T-helper 2 cell treated with Interferon-gamma antibody and Interleukin-4, amounts not matched to agents 5 μg/mL and 100 μg/mL, for 36 hours (primary cell): ENCODE data around the gene LMF2.

Experiments used
- DNase-seq: peaks from one replicate; pipeline ENCODE4 v3.0.0; 2021; ENCODE audit warnings: low spot score
- H3K27ac Mint-ChIP-seq: one replicate; pipeline ENCODE4 v1.8.0; 2021; ENCODE audit warnings: mild to moderate bottlenecking, mixed read lengths
- H3K27me3 Mint-ChIP-seq: one replicate; pipeline ENCODE4 v1.8.0; 2021; ENCODE audit warnings: low read depth, mixed read lengths
- H3K36me3 Mint-ChIP-seq: one replicate; pipeline ENCODE4 v1.8.0; 2021; ENCODE audit warnings: low read depth, mixed read lengths
- H3K4me1 Mint-ChIP-seq: one replicate; pipeline ENCODE4 v1.8.0; 2021; ENCODE audit warnings: low read depth, mixed read lengths
- H3K4me3 Mint-ChIP-seq: one replicate; pipeline ENCODE4 v1.8.0; 2022; ENCODE audit warnings: mild to moderate bottlenecking, moderate library complexity, mixed read lengths
- H3K9me3 Mint-ChIP-seq: one replicate; pipeline ENCODE4 v1.8.0; 2021; ENCODE audit warnings: mixed read lengths

Gene LMF2

DNA sequence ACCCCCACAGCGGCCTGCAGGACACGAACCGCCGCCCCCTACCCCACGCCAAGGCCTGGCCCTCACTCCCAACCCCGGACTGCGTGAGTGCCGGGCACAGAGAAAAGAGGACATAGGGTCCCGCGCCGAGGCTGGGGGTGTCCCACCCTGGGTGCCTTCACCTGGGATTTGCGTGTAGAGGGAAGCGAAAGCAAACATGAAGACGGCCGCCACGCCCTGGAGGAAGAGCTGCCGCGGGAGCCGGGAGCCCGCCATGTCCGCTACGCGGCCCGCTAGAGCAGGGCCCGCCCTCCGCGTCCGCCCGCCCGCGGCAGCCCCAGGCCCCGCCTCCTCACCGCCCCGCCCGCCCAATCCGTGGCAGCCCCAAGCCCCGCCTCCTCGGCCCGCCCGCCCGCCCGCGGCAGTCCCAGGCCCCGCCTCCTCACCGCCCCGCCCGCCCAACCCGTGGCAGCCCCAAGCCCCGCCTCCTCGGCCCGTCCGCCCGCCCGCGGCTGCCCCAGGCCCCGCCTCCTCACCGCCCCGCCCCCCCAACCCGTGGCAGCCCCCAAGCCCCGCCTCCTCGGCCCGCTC, at the start of gene LMF2:
LMF2 (minus strand) TSS at position 282 of the 570 bp plus-strand sequence; CDS start at position 255, 27 bp downstream.
- peak within 1 kb of the TSS; percentile 96 for H3K27ac Mint-ChIP-seq
- H3K4me3 Mint-ChIP-seq, result peak within 1 kb of the TSS; percentile 99
- H3K4me1 Mint-ChIP-seq, result peaks cover 10% of the 10 kb centered on the region
- peak; percentile 89 for DNase-seq
- H3K27me3 Mint-ChIP-seq, result no peaks in the 10 kb centered on the region
- H3K36me3 Mint-ChIP-seq, result peaks cover 16% of the 10 kb centered on the region
- H3K9me3 Mint-ChIP-seq, result no peaks in the 10 kb centered on the region

- H3K36me3 Mint-ChIP-seq, result no peaks in the 10 kb centered on the region
- DNase-seq, result no peak
- no peak overlapping the region for H3K4me3 Mint-ChIP-seq
- peaks cover 6% of the 10 kb centered on the region for H3K4me1 Mint-ChIP-seq
- H3K9me3 Mint-ChIP-seq, result no peaks in the 10 kb centered on the region
- H3K27me3 Mint-ChIP-seq, result peaks cover 20% of the 10 kb centered on the region
- no peak overlapping the region for H3K27ac Mint-ChIP-seq
Observed at GRCh38 chr22:50556703-50557102, 49.2 kb upstream of the LMF2 start.

GRCh38 chr22:50553310-50553709, 45.8 kb upstream of the LMF2 start:
- no peak for DNase-seq
- Mint-ChIP-seq H3K4me1 (peaks cover 2% of the 10 kb centered on the region), H3K27me3 (peaks cover 6% of the 10 kb centered on the region), H3K36me3 (no peaks in the 10 kb centered on the region), H3K9me3 (no peaks in the 10 kb centered on the region), H3K4me3 (no peak overlapping the region), H3K27ac (no peak overlapping the region)

DNA sequence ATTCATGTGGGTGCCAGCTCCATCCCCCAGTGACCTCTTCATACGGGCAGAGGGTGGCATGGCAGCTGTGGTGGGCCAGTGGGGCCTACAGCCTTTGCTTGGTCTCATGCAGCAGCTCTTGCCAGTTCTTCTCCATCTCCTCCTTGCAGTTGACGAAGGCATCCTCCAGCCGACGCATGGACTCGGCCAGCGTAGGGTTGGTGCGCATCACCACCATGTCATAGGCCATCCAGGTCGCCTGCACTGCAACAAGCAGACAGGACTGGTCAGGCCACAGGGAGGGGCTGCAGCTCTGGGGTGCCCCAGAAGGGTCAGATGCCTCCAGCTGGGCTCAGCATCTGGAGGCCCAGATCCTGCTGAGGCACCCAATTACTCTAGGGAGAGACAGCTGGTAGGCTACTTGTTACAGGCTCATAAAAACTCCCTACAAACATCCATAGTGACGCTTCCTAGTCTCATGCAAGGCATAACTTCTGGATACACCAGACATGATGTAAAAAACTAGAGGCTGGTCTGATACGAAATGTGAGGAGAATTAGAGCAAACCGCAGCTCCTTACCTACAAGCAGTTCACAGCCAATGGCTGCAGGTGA, 43.8 kb upstream of the LMF2 start:
- peaks cover 1% of the 10 kb centered on the region for H3K27me3 Mint-ChIP-seq
- peaks cover 5% of the 10 kb centered on the region for H3K4me1 Mint-ChIP-seq
- DNase-seq, result no peak
- no peaks in the 10 kb centered on the region for H3K36me3 Mint-ChIP-seq
- no peak overlapping the region for H3K27ac Mint-ChIP-seq
- H3K9me3 Mint-ChIP-seq, result no peaks in the 10 kb centered on the region
- no peak overlapping the region for H3K4me3 Mint-ChIP-seq

- Mint-ChIP-seq H3K4me1 (peaks cover 11% of the 10 kb centered on the region), H3K27ac (peak overlapping the region; percentile 79), H3K36me3 (no peaks in the 10 kb centered on the region), H3K27me3 (no peaks in the 10 kb centered on the region), H3K9me3 (no peaks in the 10 kb centered on the region), H3K4me3 (peak overlapping the region; percentile 70)
- DNase-seq, result no peak
Observed at GRCh38 chr22:50550395-50550794, 42.9 kb upstream of the LMF2 start.

DNA sequence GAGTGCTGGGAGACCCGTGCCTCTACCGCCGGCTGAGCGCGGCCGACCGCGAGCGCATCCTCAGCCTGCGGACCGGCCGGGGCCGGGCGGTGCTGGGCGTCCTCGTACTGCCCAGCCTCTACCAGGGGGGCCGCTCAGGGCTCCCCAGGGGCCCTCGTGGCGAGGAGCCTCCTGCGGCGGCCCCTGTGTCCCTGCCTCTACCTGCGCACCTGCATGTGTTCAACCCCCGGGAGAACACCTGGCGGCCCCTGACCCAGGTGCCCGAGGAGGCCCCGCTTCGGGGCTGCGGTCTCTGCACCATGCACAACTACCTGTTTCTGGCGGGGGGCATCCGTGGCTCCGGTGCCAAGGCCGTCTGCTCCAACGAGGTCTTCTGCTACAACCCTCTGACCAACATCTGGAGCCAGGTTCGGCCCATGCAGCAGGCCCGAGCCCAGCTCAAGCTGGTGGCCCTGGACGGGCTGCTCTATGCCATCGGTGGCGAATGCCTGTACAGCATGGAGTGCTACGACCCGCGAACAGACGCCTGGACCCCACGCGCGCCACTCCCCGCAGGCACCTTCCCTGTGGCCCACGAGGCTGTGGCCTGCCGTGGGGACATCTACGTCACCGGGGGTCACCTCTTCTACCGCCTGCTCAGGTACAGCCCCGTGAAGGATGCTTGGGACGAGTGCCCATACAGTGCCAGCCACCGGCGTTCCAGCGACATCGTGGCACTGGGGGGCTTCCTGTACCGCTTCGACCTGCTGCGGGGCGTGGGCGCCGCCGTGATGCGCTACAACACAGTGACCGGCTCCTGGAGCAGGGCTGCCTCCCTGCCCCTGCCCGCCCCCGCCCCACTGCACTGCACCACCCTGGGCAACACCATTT, 41.7 kb upstream of the LMF2 start:
- H3K4me1 Mint-ChIP-seq, result peaks cover 23% of the 10 kb centered on the region
- H3K36me3 Mint-ChIP-seq, result no peaks in the 10 kb centered on the region
- no peak for DNase-seq

GRCh38 chr22:50548040-50548920, 40.8 kb upstream of the LMF2 start:
- peak overlapping the region; percentile 50 for H3K4me3 Mint-ChIP-seq
- H3K27me3 Mint-ChIP-seq, result no peaks in the 10 kb centered on the region
- H3K4me1 Mint-ChIP-seq, result peaks cover 23% of the 10 kb centered on the region
- H3K27ac Mint-ChIP-seq, result peak overlapping the region; percentile 84
- no peak for DNase-seq
- no peaks in the 10 kb centered on the region for H3K9me3 Mint-ChIP-seq
- H3K36me3 Mint-ChIP-seq, result no peaks in the 10 kb centered on the region

More for the DNA sequence above, 41.7 kb upstream of the LMF2 start:
- no peaks in the 10 kb centered on the region for H3K27me3 Mint-ChIP-seq
- peak overlapping the region; percentile 69 for H3K4me3 Mint-ChIP-seq
- no peaks in the 10 kb centered on the region for H3K9me3 Mint-ChIP-seq
- H3K27ac Mint-ChIP-seq, result peak overlapping the region; percentile 71

GRCh38 chr22:50547263-50547985, 39.9 kb upstream of the LMF2 start:
- H3K27me3 Mint-ChIP-seq, result no peaks in the 10 kb centered on the region
- H3K9me3 Mint-ChIP-seq, result no peaks in the 10 kb centered on the region
- peak overlapping the region; percentile 72 for H3K27ac Mint-ChIP-seq
- peaks cover 26% of the 10 kb centered on the region for H3K4me1 Mint-ChIP-seq
- no peak for DNase-seq
- H3K36me3 Mint-ChIP-seq, result no peaks in the 10 kb centered on the region
- peak overlapping the region; percentile 36 for H3K4me3 Mint-ChIP-seq

- Mint-ChIP-seq H3K4me1 (peaks cover 32% of the 10 kb centered on the region), H3K36me3 (no peaks in the 10 kb centered on the region), H3K4me3 (peak overlapping the region; percentile 38), H3K27me3 (no peaks in the 10 kb centered on the region), H3K27ac (no peak overlapping the region), H3K9me3 (no peaks in the 10 kb centered on the region)
- no peak for DNase-seq
Observed at GRCh38 chr22:50546326-50547262, 39.1 kb upstream of the LMF2 start.

DNA sequence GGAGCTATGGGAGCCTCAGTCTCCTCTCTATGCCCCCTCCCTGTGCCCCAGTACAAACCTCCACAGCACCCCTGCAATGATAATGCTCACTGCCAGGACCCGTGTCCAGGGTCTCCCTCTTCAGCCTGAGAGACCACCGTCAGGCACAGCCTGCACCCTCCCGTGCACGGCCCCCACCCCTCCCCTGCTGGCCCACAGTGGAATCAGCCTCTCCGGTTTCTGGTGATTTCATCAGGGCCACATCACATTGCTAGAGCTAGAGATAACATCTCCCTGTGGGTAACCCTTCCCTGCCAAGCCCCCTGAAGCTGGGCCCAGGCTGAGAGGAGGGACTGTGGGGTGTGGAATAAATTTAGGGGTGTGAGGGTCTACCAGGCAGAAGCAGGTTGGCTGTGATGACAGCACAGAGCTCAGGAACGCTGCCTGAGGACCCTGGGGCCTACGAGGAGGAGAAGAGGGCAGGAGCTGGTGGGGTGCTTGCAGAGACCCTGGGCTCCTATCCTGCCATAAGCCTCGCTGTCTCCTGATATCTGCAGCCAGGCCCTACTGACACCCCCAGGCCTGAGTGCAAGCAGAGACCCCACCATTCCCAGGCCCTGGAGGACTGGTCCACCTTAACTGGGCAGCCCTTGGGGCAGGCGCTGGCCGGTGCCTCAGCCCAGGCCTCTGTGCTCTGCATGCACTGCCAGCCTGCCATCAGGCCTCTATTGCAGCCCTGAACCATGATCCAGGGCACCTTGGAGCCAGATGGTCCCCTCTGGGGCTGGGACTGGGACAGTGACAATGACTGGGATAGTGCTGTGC, 38.2 kb upstream of the LMF2 start, which contains the start of gene KLHDC7B:
KLHDC7B (plus strand) TSS at position 378 of the 804 bp plus-strand sequence; CDS start at position 723, 345 bp downstream.
- DNase-seq, result no peak
- H3K27ac Mint-ChIP-seq, result peak within 1 kb of the TSS; percentile 84
- H3K9me3 Mint-ChIP-seq, result no peaks in the 10 kb centered on the region
- no peaks in the 10 kb centered on the region for H3K27me3 Mint-ChIP-seq
- H3K36me3 Mint-ChIP-seq, result no peaks in the 10 kb centered on the region
- peak within 1 kb of the TSS; percentile 67 for H3K4me3 Mint-ChIP-seq
- peaks cover 41% of the 10 kb centered on the region for H3K4me1 Mint-ChIP-seq

GRCh38 chr22:50544746-50545253, 37.3 kb upstream of the LMF2 start:
- no peak for DNase-seq
- Mint-ChIP-seq H3K4me3 (peak overlapping the region; percentile 67), H3K27ac (peak overlapping the region; percentile 80), H3K27me3 (no peaks in the 10 kb centered on the region), H3K9me3 (no peaks in the 10 kb centered on the region), H3K36me3 (peaks cover 2% of the 10 kb centered on the region), H3K4me1 (peaks cover 45% of the 10 kb centered on the region)
